ENCODE measurements around the gene RASSF10. TPM values are rescaled to one million over a fixed set of nuclear protein-coding genes. Genes with fewer than 3 reads are reported as not detected.

RASSF10 gene
- polyA plus RNA-seq, 5 donors, result 13.5 to 20.3 (median 15.2) TPM

DNA sequence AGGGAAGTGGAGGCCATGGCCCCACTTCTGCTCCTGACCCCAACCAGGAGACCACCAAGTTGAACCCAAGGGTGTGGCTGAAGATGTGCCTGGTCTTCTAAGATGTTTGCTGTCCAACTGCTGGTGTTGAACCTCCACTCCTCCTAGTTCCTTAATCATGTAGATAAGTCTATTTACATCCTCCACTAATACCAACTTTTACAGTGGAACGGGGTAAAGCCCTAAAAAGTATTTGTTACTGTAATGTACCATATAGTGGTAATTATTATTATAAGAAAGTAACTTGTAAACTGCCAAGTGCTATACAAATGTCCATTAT, 19.0 kb upstream of the RASSF10 start:
- DNase-seq, result no peak

DNA sequence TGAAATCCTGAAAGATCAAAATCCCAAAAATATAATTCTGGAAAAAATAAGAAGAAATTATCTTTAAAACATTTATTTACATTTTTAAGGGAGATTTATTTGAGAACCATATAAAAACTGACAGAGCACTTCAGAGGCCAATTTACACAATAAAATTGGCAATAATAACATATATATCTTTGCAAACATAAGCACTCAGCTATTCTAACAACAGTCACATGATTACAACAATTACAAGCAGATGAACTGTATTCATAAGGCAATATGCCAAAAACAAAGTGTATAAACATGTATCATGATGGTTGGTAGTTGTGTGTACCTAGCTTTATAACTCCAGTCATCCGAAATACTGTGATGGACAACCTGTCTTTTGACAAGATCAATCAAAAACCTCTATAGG, 17.7 kb upstream of the RASSF10 start:
- DNase-seq, result no peak

DNA sequence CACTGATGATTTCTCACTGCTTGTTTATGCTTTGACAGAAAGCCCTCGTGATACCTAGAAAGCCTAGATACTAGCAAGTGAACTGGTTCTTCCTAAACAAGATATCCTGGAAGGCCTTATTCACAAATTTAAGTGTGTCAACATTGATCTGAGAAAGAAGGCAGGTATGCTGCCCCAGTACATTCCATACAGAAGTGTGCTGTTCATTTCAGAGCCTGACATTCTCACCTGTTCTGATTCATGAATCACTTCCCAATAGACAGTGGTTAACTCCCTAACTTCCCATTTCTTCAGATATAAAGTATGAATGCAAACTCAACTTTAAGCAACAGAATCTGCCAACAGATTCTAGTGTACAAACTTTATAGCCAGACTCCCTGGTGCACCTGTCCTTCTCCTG, 15.5 kb upstream of the RASSF10 start:
- DNase-seq, result no peak

DNA sequence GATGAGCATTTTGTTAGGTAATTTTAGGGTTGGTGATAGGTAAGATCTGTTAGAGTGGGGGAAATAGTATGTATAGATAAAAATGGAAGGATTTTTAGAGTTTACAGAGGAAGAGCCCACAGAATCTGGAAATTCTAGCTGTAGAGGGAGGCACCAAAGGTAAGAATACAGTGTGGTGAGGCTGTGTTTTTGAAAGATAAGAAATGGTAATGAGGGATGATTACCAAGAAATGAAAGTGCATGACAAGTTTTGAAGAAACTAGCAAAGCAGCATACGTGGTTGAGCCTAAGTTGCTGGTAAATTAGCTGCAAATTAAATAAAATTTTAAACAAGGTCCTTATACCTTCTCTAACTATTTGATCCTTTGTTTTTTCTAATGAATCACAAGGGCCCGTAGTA, 14.6 kb upstream of the RASSF10 start:
- DNase-seq, result no peak

DNA sequence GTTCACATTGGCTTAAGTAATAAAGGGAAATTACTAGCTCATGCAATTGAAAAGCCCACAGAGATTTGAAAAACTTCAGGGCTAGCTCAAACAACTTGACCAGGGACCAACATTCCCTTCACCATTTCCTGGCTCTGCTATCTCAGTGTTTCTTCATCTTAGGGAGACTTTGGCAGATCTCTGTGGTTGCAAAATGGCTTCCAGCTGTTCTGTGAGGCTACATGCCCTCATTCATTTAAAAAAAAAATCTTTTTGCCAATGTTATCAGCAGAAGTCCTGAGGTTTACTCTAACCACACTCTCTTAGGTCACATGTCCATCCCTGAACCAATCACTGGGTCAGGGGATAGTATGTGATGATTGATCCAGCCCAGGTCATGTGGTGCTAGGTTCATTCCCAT, 13.9 kb upstream of the RASSF10 start:
- peak; percentile 51 to 61 for DNase-seq

DNA sequence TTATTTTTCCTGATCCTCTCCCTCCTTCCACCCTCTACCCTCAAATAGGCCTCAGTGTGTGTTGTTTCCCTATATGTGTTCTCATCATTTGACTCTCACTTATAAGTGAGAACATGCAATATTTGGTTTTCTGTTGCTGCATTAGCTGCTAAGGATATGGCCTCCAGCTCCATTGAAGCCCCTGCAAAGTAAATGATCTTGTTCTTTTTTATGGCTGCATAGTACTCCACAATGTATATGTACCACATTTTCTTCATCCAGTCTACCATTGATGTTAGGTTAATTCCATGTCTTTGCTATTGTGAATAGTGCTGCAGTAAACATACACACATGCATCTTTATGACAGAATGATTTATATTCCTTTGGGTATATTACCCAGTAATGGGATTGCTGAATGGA, 13.3 kb upstream of the RASSF10 start:
- no peak for DNase-seq

DNA sequence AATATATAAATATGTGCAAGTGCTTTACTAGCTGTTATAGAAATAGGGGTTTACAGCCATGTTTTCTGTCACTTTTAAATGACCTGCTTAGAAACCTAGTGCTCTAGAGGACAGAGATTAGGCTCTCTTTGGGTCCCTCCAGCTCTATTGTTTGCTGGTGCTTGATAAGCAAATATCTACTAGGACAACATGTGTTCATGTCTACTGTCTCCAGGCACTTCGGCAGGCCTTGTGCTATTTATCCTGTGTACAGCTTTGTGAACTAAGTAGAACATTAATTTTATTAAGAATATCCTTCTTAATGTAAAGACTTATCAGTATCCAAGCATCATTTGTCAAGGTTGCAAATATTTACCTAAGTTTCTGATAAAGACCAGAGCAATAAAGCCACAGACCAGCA, 11.9 kb upstream of the RASSF10 start:
- no peak for DNase-seq

DNA sequence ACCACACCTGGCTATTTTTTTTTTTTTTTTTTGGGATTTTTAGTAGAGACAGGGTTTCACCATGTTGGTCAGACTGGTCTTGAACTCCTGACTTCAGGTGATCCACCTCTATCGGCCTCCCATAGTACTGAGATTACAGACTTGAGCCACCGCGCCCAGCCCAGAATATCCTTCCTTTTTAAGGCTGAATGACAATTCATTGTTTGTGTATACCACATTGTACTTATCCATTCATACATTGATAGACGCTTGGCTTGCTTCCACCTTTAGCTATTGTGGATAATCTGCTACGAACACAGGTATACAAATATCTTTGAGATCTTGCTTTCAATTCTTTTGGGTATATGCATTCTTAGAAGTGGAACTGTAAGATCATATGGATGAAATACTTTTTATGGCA, 10.8 kb upstream of the RASSF10 start:
- DNase-seq, result no peak

DNA sequence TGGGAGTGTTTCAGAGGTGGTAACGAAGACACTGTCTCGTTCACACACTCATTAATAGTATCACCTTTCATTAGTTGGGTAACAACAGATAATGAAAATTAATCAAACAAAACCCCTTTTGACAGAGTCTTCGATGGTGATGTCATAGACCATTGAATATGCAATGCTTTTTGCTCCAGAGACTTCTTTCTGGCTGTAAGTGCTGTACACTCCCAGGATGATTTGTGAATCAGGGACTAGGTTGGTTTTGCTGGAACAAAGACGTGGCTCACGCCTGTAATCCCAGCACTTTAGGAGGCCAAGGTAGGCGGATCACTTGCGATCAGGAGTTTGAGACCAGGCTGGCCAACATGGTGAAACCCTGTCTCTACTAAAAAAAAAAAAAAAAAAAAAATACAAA, 9.5 kb upstream of the RASSF10 start:
- no peak for DNase-seq

DNA sequence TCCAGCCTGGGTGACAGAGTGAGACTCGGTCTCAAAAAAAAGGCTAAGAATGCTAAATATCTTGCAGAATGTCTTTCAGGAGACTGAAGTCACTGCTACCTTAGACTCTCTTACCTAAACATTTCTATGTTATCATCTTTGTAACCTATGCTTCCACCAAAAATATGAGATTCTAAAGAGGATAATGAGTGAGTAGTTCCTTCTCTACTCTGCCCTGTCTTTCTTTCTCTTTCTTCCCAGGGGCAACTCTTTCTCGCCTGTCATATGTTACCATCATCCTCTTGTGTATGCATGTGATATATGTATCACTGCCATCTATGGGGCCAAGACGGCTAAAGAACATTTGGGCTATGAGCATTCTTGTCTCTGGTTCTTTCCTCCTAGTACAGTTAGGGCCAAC, 9.0 kb upstream of the RASSF10 start:
- no peak for DNase-seq

DNA sequence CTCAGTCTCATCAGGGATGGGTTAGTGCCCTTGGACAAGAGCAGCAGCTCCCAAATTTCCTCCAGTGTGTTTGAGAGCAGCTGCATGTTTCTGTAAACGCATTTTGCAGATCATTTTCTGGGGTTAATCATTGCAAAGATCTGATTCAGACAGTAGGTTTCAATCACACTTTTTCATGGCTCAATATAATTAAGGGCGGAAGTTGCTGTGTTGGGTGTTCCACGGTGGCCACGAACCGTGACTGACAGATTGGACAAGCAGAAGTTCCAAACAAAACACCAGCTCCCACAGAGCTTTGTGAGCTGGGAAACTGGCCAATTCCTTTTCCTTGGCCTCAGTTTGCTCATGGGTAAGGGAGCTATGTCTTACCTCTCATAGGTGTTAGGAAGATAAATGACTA, 8.4 kb upstream of the RASSF10 start:
- no peak for DNase-seq

DNA sequence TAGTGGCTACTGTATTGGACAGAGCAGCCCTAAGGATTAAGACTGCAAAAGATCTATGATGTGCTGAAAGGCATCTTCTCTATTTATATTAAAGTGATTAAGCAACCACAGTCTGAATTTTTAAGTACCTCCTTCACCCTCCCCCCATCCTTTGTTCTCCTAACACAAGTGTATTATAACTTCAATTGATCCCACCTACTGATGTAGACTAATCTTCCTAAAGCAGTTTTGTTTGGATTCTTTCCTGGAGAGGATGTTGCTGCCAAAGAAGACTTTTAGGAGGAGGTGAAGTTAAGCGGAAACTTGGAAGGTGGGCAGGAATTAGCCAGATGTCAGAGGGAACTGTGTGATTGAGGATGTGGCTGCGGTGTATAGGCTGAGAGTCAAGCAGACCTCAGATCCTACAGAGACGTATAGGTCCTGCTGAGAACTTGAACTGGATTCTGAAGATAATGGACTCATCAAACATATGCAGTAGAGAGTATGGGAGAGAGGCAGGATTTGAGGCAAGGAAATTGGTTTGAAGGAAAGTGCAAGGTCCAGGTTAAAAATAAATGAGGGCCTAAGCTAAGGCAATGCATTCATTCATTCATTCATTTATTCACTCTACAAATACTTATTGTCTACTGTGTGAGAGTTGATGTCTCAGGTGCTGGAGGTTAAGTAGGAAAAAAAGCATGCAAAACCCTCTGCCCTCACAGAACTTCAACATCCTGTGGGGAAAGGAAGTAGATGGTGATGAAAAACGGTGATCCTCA, 5.2 kb upstream of the RASSF10 start:
- no peak for DNase-seq

DNA sequence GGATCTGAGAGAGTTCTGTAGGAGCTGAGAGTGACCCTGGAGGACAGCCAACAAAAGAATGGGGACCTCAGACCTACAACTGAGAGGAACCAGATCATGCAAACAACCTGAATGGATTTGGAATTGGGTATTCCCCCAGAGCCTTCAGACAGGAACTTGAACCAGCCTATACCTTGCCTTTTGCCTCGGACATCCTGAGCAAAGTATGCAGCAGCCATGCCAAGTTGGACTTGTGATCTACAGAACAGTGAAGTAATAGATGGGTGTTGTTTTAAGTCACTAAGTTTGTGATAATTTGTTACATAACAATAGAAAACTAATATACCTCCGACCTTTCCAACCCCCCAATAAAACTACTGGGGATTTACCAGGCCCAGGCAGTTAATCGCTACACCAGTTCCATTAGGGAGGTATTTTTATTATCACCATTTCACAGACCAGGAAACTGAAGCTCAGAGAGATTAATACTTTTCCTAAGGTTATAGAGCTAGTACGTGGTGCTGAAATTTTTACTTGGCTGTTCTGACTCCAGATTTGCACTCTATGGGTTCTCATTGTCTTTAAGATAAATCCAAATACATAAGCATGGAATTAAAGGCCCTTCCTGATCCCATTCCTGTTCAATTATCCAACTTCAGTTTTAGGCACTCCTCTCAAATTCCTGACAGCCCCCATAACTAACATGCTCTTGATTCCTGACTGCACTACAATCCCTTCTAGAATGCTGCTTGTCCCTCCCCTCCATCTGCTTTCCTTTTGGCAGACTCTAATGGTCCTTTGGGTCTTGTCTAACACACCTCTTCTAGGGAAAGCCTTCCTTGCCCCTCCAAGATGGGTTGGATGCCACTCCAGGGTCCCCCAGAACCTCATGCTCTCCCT, 1.7 kb upstream of the RASSF10 start:
- no peak for DNase-seq

DNA sequence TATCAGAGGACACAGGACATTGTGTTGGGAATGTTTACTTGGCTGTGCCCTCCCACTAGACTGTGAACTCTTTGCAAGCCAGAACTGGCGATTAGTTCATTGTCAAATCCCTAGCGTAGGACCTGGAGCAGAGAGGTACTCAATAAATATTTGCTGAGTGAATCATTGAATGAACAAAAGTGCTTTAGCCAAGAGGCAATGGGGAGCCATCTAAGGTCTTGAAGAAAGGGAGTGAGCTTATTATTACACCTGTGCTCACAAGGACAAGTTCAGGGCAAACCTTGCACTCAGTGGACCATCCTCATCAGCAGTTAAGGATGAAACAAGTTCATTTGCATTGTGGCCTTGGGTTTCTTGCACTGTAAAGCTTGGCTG, 1.1 kb upstream of the RASSF10 start:
- DNase-seq, result no peak

DNA sequence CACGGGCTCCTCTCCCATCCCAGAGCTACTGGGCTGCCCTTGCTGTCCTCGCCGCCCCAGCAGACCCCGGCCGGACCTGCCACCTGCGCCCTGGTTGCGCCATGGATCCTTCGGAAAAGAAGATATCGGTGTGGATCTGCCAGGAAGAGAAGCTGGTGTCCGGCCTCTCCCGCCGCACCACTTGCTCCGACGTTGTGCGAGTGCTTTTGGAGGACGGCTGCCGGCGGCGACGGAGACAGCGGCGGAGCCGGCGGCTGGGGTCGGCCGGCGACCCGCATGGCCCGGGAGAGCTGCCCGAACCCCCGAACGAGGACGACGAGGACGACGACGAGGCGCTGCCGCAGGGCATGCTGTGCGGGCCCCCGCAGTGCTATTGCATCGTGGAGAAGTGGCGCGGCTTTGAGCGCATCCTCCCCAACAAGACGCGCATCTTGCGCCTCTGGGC, 382 bp downstream of the RASSF10 start:
- DNase-seq, result no peak

DNA sequence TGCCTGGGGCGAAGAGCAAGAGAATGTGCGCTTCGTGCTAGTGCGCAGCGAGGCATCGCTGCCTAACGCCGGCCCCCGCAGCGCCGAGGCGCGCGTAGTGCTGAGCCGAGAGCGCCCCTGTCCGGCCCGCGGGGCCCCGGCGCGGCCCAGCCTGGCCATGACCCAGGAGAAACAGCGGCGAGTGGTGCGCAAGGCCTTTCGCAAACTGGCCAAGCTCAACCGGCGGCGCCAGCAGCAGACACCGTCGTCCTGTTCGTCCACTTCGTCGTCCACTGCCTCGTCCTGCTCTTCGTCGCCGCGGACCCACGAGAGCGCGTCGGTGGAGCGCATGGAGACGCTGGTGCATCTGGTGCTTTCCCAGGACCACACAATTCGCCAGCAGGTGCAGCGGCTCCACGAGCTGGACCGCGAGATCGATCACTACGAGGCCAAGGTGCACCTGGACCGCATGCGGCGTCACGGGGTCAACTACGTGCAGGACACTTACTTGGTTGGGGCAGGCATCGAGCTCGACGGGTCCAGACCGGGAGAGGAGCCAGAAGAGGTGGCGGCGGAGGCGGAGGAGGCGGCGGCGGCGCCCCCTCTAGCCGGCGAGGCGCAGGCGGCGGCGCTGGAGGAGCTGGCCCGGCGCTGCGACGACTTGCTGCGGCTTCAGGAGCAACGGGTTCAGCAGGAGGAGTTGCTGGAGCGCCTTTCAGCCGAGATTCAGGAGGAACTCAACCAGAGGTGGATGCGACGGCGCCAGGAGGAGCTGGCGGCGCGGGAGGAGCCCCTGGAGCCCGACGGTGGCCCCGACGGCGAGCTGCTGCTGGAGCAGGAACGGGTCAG, 1.0 kb downstream of the RASSF10 start:
- no peak for DNase-seq

DNA sequence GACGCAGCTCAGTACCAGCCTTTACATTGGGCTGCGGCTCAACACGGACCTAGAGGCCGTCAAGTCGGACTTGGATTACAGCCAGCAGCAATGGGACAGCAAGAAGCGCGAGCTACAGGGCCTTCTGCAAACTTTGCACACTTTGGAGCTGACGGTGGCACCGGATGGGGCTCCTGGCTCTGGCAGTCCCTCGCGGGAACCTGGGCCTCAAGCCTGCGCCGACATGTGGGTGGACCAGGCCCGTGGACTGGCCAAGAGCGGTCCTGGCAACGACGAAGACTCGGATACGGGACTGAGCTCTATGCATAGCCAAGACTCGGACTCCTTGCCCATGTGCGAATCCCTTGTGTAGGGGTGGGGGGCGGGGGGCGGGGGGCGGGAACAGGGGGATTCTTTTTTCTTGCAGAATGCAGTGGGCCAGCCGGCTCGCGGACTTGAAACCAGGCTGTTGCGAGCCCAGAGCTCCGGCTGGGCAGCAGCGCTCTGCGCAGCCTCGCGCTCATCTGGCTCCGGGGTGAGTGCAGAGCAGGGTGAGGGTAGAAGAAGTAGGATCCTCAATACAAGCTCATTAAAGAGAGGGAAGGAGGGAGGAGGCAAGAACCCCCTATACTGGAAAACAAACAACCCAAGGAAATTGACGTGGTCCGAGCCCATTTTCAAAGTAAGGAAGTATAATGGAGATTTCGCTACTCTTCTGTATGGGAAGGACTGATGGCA, 1.8 kb downstream of the RASSF10 start:
- no peak for DNase-seq

DNA sequence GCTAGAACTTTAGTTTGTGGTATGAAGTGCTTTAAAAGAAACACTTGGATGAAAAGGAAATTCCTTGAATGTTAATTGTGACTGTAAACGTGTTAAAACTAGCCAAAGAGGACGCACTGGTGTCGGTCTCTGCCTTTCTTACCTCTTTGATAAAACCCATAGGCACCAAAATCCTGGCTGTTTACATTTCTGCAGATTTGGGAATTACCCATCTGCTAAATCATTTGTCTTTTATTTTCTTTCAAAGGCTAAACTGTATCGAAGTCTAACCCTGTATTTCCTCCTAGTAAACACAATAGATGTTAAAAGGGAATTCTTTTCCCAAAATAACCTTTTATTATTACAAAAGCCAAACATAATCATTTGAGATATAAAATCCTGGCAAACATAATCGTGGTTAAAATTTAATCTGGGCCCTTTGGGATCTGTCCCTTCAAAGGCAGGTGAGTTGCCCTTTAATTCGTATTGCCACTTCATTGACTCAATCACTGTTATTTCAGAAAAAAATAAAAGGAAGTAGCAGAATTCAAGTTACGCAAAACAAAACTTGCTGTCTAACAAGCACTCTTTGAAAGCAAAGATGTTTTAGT, 2.4 kb downstream of the RASSF10 start:
- DNase-seq, result no peak

DNA sequence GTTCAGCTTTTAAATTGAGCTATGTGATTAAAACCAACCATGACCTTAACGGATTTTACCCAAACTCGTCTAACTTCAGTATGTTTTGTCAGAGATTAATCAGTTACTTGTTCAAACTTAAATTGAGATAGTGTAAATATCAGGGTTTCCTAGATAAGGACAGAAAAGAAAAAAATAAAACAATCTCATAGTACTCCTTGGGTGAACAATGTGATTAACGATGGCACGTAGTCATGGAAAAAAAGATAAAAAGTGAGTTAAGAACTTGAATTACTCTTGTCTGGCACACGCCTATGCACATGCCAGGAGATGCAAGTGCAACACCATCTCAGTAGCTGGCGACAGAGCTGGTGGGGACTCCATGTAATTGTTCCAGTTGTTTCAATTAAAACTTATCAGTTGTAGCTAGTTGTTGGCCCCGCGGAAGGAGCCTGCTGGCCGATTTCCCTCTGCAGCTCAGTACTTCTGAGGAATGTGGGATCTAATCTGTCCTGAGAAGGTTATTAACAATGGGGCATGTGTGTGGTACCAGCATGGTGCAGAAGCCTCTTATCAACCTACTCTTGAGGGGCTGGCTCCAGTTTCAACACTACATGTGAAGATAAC, 3.0 kb downstream of the RASSF10 start:
- DNase-seq, result no peak

DNA sequence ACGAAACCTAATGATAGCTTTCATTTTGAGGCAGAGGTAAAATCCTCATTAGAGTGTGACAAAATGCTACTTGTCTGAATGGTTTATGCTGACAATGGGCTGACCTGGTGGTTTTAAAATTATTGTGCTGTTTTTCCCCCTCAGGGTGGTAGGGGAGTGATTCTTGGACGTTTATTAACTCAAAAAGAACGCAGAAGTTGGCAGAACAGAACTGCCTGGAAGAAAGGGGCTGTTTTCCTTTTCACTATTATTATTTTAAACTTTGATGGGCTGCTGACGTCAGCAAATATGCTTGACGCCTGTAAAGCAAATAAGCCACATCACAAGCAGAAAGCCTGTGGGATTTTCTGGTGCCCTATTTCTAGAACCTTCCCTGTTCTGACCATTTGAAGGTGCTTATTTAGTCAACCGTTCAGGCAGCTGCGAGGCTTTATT, 4.0 kb downstream of the RASSF10 start:
- no peak for DNase-seq

DNA sequence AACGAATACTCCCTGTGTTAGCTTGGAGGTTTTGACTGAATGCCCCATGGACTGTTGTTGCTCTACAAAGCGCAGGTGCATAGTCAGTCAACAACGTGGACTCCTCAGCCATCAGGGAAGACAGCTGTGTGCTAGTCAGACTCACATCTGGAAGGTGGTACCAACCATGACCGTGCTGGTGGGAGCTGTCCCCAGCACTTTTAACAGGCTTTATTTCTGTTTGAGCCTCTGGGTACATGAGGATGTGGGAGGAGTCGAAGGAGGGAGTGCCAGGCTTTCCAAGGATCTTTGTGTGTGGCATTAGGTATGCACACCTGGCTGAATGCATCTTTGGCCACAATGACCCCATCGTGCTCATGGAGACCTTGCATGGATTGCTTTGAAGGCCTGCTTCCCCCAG, 6.6 kb downstream of the RASSF10 start:
- no peak for DNase-seq

All from right lung (tissue), 5 donors.